Stomach (tissue), 8 donors: ENCODE measurements around the gene SH3TC1. TPM values are rescaled to one million over a fixed set of nuclear protein-coding genes. Genes with fewer than 3 reads are reported as not detected.

Experiments
- polyA plus RNA-seq, 3 donors: library from polyadenylated mRNA; stranded (reverse); fragments of 200-250 nt; gene quantifications; one replicate each; pipeline ENCODE4 v1.2.3, GENCODE V29; 2013
- total RNA-seq, 5 donors: library from RNA; depleted of rRNA; stranded (reverse); fragments of >200 nt; gene quantifications; one replicate each; pipeline versions ENCODE4 v1.1.0 to v1.2.3, GENCODE V29; 2014 to 2016
- donor health status: healthy with polysubstance abuse.
- donor health status: Bipolar disorder and iron deficiency.
- donor health status: healthy.

The SH3TC1 gene
- total and polyA plus RNA-seq, 8 donors, result 12.0 to 96.2 (median 27.9) TPM

Other genes with a start within 250 kb of the SH3TC1 start
- gene ABLIM2, start 40.5 kb upstream of the SH3TC1 start, total RNA-seq, result 10 to 100 TPM in 2 of 5 donors, 1 to 10 TPM in 3; 3.1 to 28.0 (median 9.4) TPM
- 1 to 10 TPM; 2.3 to 5.8 (median 2.4) TPM for gene ABLIM2, start 40.5 kb upstream of the SH3TC1 start, polyA plus RNA-seq
- gene HTRA3, start 70.5 kb downstream of the SH3TC1 start, total RNA-seq, result 10 to 100 TPM; 15.6 to 26.8 (median 24.6) TPM
- gene HTRA3, start 70.5 kb downstream of the SH3TC1 start, polyA plus RNA-seq, result 1 to 10 TPM; 6.6 to 9.9 (median 7.9) TPM
- 10 to 100 TPM; 23.3 to 45.5 (median 37.9) TPM for gene ACOX3, start 241.4 kb downstream of the SH3TC1 start, total RNA-seq
- gene ACOX3, start 241.4 kb downstream of the SH3TC1 start, polyA plus RNA-seq, result 10 to 100 TPM; 13.5 to 43.7 (median 22.4) TPM
- 10 to 100 TPM in 3 of 5 donors, 1 to 10 TPM in 2; 1.8 to 39.7 (median 13.3) TPM for gene TRMT44, start 241.5 kb downstream of the SH3TC1 start, total RNA-seq
- 1 to 10 TPM; 5.6 to 6.9 (median 6.7) TPM for gene TRMT44, start 241.5 kb downstream of the SH3TC1 start, polyA plus RNA-seq